Aorta (tissue), 5 donors: ENCODE results near the gene NUDT1. TPM values are rescaled to one million over a fixed set of nuclear protein-coding genes. Genes with fewer than 3 reads are reported as not detected.

Source experiments
- ATAC-seq: fragments of 200-7000 bp; cut with Tn5 transposase; one replicate; pipeline ENCODE4 v1.9.1; 2022; ENCODE audit warnings: moderate library complexity; ENCODE audit not compliant: low FRiP score
- DNase-seq, 2 donors: peaks; one replicate each; pipeline ENCODE4 v3.0.0-alpha.2; 2020
- H3K27ac ChIP-seq, 2 donors: one replicate each; pipeline ENCODE4 v1.5.1; 2013; ENCODE audit warnings: low read length in 2 of 2, mild to moderate bottlenecking in 2 of 2, moderate library complexity in 2 of 2, control low read depth in 1 of 2, inconsistent platforms in 1 of 2, low read depth in 1 of 2
- H3K27me3 ChIP-seq, 2 donors: one replicate each; pipeline ENCODE4 v1.6.1; 2013; ENCODE audit warnings: control low read depth in 1 of 2, low read length in 1 of 2, mild to moderate bottlenecking in 1 of 2, moderate library complexity in 1 of 2; ENCODE audit not compliant: insufficient read depth in 2 of 2, control insufficient read depth in 1 of 2
- H3K36me3 ChIP-seq, 2 donors: one replicate each; pipeline ENCODE4 v1.6.1; 2013; ENCODE audit warnings: control low read depth in 1 of 2, low read length in 1 of 2, mild to moderate bottlenecking in 1 of 2; ENCODE audit not compliant: insufficient read depth in 2 of 2, control insufficient read depth in 1 of 2
- H3K4me1 ChIP-seq, 2 donors: one replicate each; pipeline ENCODE4 v1.6.1; 2013; ENCODE audit warnings: low read length in 2 of 2, control low read depth in 1 of 2, mild to moderate bottlenecking in 1 of 2, moderate library complexity in 1 of 2; ENCODE audit not compliant: insufficient read depth in 2 of 2, control insufficient read depth in 1 of 2
- H3K4me3 ChIP-seq, 2 donors: one replicate each; pipeline ENCODE4 v1.5.1; 2013; ENCODE audit warnings: low read length in 2 of 2, control low read depth in 1 of 2, mild to moderate bottlenecking in 1 of 2
- H3K9me3 ChIP-seq: one replicate; pipeline ENCODE4 v1.6.1; 2013; ENCODE audit warnings: mild to moderate bottlenecking, low read length; ENCODE audit not compliant: control insufficient read depth
- WGBS, 2 donors: extraction: QIAGEN DNeasy Blood & Tissue Kit; methylation state at CpG; one replicate each; pipeline ENCODE4 v1.1.7; 2013; 5-methylcytosine and 5-hydroxymethylcytosine counted together
- intact Hi-C, 2 donors: fragments of 100-400 bp; cut with DNase I; formaldehyde crosslinking; loops; one replicate each; pipeline versions ENCODE4 v1.14.2 to v1.15.0; 2022
- polyA plus RNA-seq, 2 donors: library from polyadenylated mRNA; stranded (reverse); fragments of 200-250 nt; gene quantifications; one replicate each; pipeline ENCODE4 v1.2.3, GENCODE V29; 2013
- total RNA-seq, 2 donors: library from RNA; stranded (reverse); fragmentation: NEBNext Ultra II Directional; extraction: Animal tissue kit (Norgen Biotek cat#: 25700); gene quantifications; one replicate each; pipeline ENCODE4 v1.2.1, GENCODE V29; 2021
- donor health status: healthy with polysubstance abuse.
- donor health status: Bipolar disorder and iron deficiency.
- donor health status: DM: no; HTN: no; CAD: no.
- donor health status: DM: no; HTN: no; CAD: no.
- donor health status: DM: yes; HTN: yes; CAD: no.

NUDT1 gene
- total and polyA plus RNA-seq, 4 donors, result 11.1 to 30.8 (median 16.5) TPM

DNA sequence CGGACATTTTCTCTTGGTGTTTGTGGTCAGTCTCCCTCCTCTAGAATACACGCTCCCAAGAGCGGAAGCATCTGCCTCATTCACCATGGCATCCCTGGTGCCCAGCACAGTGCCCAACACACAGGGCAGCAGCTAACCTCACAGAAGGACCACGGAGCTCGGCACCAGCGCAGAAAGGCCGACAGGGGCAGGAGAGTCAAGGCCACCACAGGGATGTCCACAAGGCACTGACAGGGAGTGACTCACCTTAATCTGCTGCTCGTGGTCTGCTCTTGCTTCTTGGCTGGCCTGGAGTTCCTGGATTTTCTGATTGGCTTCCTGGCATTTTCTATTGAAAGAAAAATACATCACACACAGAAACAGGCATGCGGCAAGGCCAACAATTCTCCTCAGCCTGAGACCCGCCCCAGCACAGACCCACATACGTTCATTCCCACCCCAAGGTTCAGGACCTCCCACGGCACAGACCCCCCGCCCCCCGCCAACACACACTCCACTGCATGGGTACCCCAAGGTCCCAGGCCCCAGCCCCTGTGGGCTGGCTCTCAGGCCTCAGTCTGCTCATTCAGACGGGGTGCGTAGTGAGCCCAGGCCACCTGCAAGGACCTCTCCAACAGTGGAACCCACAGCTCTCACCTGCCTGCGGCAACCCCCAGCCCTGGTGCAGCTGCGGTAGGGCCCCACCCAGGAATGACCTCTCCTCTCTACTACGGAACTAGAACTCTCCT is 24.1 kb upstream of the NUDT1 start:
- ATAC-seq (no peak), DNase-seq (no peak)

DNA sequence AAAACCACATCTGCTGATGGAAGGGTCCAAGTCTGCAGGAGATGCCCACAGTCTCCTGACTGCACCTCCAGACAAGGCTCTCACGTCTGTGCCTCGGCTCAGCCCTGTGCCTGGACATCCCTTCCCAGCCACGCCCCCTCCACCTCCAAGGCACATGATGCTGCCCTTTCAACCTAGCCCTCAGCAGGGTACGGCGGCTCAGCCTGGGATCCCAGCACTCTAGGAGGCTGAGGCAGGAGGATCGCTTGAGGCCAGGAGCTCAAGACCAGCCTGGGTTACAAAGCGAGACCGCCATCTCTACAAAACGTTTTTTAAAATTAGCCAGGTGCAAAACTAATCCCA is 23.6 kb upstream of the NUDT1 start:
- H3K4me1 ChIP-seq, result no peaks in the 10 kb centered on the region
- DNase-seq (no peak), ATAC-seq (no peak)
- peaks cover 0 to 9% of the 10 kb centered on the region in 2 donors for H3K36me3 ChIP-seq
- WGBS, 2 donors, result 86 to 90% methylated on average over 9 of the region's 9 CpGs
- no peaks in the 10 kb centered on the region for H3K9me3 ChIP-seq
- H3K27me3 ChIP-seq, result no peaks in the 10 kb centered on the region
- no peak overlapping the region for H3K27ac ChIP-seq
- intact Hi-C loops, result no loop called here
- no peak overlapping the region for H3K4me3 ChIP-seq

More for the DNA sequence above, 24.1 kb upstream of the NUDT1 start:
- Histone ChIP-seq H3K4me3 (no peak overlapping the region), H3K9me3 (no peaks in the 10 kb centered on the region), H3K27ac (no peak overlapping the region), H3K27me3 (no peaks in the 10 kb centered on the region), H3K4me1 (no peaks in the 10 kb centered on the region), H3K36me3 (peaks cover 0 to 9% of the 10 kb centered on the region in 2 donors)
- 87 to 89% methylated on average over 19 of the region's 19 CpGs for WGBS, 2 donors
- intact Hi-C loops, result no loop called here

DNA sequence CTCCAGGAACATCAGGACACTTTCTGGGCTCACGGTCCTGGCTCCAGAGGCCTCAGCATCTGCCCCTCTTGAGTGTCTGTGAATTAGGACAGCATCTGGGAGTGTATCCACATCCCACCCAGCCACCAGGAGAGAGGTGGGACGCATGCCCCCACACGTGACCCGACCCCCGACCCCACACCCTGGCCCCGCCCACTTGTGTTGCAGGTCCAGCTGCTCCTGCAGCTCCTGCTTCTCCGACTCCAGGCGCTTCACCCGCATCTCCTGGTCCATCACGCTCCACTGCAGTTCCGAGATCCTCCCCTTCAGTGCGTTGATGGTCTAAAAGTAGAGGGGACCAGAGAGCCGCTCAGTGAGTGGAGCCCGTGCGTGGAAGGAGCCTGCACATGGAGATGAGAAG is 22.9 kb upstream of the NUDT1 start:
- Histone ChIP-seq H3K4me3 (no peak overlapping the region), H3K27ac (no peak overlapping the region), H3K4me1 (no peaks in the 10 kb centered on the region), H3K36me3 (peaks cover 0 to 9% of the 10 kb centered on the region in 2 donors), H3K9me3 (no peaks in the 10 kb centered on the region), H3K27me3 (no peaks in the 10 kb centered on the region)
- WGBS, 2 donors, result 89 to 90% methylated on average over 15 of the region's 15 CpGs
- no peak for DNase-seq
- intact Hi-C loops, result no loop called here
- no peak for ATAC-seq

DNA sequence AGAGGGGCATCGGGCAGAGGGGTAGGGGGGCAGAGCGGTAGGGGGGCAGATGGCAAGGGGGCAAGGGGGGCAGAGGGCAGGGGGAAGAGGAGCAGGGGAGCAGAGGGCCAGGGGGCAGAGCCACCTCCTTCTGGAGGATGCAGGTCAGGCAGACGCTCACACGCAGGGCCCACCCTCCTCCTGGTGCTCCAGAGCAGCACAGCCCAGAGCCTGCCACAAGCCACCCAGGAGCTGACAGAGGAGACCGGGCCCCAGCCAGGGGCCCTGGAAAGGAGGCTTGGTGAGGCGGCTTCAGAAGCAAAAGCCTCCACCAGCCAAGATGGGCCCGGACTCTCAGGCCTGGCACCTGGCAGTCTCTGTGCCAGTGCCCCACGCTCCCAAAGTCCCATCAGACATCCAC is 22.4 kb upstream of the NUDT1 start:
- no peaks in the 10 kb centered on the region for H3K4me1 ChIP-seq
- WGBS, 2 donors, result 91 to 94% methylated on average over 8 of the region's 8 CpGs
- H3K27me3 ChIP-seq, result no peaks in the 10 kb centered on the region
- no peak overlapping the region for H3K4me3 ChIP-seq
- H3K27ac ChIP-seq, result no peak overlapping the region
- H3K9me3 ChIP-seq, result no peaks in the 10 kb centered on the region
- no peak for DNase-seq
- peaks cover 0 to 10% of the 10 kb centered on the region in 2 donors for H3K36me3 ChIP-seq
- no peak for ATAC-seq
- intact Hi-C loops, result no loop called here

DNA sequence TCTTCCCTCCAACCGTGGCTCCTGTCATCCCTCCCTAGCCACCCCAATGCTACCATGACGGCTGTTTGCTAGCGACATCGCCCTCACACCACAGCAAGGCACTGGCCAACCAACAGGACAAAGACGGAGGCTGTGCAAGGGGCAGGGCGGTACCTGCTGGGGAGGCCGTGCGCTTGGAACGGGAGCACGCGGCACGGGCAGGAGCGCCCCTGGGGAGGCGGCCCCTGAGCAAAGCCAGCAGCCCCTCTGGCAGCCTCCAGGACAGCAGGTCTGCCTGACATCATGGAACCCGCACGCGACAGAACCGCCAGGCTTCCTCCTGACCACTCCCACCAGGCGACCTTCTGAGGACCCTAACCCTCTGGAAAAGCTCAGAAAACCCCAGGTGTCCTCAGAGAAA is 22.0 kb upstream of the NUDT1 start:
- DNase-seq (no peak), ATAC-seq (no peak)
- 91 to 93% methylated on average over 19 of the region's 19 CpGs for WGBS, 2 donors

DNA sequence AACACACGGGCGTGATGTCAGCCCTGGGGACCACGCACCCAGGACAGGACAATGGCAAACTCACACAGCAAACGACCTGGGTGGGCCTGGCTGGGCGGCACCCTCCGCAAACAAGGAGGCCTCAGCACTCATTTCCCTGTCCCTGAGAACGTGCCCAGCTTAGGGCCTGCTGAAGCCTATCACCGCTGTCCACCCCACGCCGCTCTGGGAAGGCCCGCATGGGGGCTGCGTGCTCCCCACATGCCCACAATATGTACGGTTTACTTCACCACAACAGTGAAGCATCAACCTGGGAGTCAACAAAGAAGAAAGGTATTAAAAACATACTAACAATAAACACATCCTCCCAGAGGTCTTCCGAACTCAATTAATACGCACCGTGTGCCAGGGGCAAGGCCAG is 21.5 kb upstream of the NUDT1 start:
- Histone ChIP-seq H3K27me3 (no peaks in the 10 kb centered on the region), H3K4me3 (no peak overlapping the region), H3K4me1 (no peaks in the 10 kb centered on the region), H3K9me3 (no peaks in the 10 kb centered on the region), H3K27ac (no peak overlapping the region), H3K36me3 (peaks cover 0 to 10% of the 10 kb centered on the region in 2 donors)
- WGBS, 2 donors, result 93 to 94% methylated on average over 16 of the region's 16 CpGs
- no peak for ATAC-seq
- DNase-seq, result no peak
- intact Hi-C loops, result no loop called here

More for the DNA sequence above, 22.0 kb upstream of the NUDT1 start:
- Histone ChIP-seq H3K4me3 (no peak overlapping the region), H3K27ac (no peak overlapping the region), H3K4me1 (no peaks in the 10 kb centered on the region), H3K27me3 (no peaks in the 10 kb centered on the region), H3K9me3 (no peaks in the 10 kb centered on the region), H3K36me3 (peaks cover 0 to 11% of the 10 kb centered on the region in 2 donors)
- intact Hi-C loops, result no loop called here

DNA sequence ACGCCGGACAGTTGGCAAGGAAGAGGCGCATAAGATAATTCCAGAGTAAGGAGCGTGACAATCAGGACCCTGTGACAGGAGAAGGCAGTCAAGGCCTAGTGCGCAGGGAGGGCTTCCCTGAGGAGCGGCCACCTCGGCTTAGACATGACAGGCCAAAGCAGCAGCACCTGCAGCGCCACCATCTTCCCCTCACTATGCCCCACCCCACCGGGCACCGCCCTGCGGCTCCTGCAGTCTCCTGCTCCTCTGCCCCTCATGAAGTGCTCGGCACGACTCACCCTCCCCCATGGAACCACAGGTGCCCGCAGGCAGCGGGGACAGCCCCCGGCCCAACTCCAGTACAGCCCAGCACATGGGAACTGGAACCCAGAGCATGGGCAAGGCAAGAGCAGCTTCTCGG is 21.1 kb upstream of the NUDT1 start:
- intact Hi-C loops, result no loop called here
- Histone ChIP-seq H3K36me3 (peaks cover 0 to 8% of the 10 kb centered on the region in 2 donors), H3K9me3 (no peaks in the 10 kb centered on the region), H3K27ac (no peak overlapping the region), H3K4me3 (no peak overlapping the region), H3K27me3 (no peaks in the 10 kb centered on the region), H3K4me1 (no peaks in the 10 kb centered on the region)
- no peak for ATAC-seq
- WGBS, 2 donors, result 89 to 97% methylated on average over 17 of the region's 17 CpGs
- no peak for DNase-seq

DNA sequence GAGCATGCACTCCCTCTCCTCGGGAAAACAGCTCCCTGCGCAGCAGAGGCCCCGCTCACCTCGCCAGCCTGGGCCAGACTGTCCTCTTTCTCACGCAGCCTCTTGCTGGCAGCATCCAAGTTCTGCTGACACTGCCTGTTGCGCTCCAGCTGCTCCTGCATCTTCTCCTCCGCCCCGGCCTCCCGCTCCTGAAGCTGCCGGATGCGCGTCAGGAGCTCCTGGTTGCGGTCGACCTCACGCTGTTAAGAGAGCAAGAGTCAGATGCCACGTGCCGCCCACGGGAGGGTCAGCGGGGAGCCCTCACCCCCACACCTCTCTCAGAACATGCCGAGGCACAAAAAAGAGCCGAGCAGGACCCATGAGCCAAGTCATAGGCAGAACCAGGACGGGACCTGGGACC is 19.5 kb upstream of the NUDT1 start:
- H3K27me3 ChIP-seq, result no peaks in the 10 kb centered on the region
- ATAC-seq (no peak), DNase-seq (no peak)
- H3K4me1 ChIP-seq, result no peaks in the 10 kb centered on the region
- WGBS, 2 donors, result 94 to 95% methylated on average over 22 of the region's 22 CpGs
- H3K9me3 ChIP-seq, result no peaks in the 10 kb centered on the region
- H3K36me3 ChIP-seq, result peaks cover 0 to 2% of the 10 kb centered on the region in 2 donors
- intact Hi-C loops, result no loop called here
- no peak overlapping the region for H3K4me3 ChIP-seq
- H3K27ac ChIP-seq, result no peak overlapping the region

DNA sequence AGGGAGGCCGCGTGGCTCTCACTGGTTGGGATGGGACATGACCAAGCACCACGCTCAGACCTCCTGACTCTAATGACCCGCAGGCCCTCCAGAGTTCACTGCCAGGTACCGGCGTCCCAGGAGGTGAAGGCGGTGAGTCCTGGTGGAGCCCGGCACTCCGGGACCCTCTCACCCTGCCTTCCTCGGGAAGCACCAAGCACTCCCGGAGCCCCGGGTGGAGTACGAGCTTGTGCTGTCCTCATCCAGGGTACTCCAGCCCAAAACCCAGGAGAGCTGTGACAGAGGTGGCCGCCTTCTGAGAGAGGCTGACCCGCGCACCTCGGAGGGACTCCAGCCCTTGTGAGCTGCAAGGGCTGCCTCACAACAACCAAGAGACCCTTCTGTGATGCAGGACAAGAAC is 18.7 kb upstream of the NUDT1 start:
- Histone ChIP-seq H3K36me3 (peaks cover 0 to 2% of the 10 kb centered on the region in 2 donors), H3K9me3 (no peaks in the 10 kb centered on the region)
- WGBS, 2 donors, result 95% methylated on average over 17 of the region's 17 CpGs

More for the DNA sequence above, 18.7 kb upstream of the NUDT1 start:
- H3K4me3 ChIP-seq, result no peak overlapping the region
- no peaks in the 10 kb centered on the region for H3K27me3 ChIP-seq
- no peaks in the 10 kb centered on the region for H3K4me1 ChIP-seq
- ATAC-seq, result no peak
- intact Hi-C loops, result no loop called here
- no peak overlapping the region for H3K27ac ChIP-seq
- DNase-seq, result no peak
